ENCODE measurements around the gene DYRK1B. TPM values are rescaled to one million over a fixed set of nuclear protein-coding genes. Genes with fewer than 3 reads are reported as not detected.

The DYRK1B gene
- total RNA-seq, result 38.8 and 41.6 TPM in 2 replicates

DNA sequence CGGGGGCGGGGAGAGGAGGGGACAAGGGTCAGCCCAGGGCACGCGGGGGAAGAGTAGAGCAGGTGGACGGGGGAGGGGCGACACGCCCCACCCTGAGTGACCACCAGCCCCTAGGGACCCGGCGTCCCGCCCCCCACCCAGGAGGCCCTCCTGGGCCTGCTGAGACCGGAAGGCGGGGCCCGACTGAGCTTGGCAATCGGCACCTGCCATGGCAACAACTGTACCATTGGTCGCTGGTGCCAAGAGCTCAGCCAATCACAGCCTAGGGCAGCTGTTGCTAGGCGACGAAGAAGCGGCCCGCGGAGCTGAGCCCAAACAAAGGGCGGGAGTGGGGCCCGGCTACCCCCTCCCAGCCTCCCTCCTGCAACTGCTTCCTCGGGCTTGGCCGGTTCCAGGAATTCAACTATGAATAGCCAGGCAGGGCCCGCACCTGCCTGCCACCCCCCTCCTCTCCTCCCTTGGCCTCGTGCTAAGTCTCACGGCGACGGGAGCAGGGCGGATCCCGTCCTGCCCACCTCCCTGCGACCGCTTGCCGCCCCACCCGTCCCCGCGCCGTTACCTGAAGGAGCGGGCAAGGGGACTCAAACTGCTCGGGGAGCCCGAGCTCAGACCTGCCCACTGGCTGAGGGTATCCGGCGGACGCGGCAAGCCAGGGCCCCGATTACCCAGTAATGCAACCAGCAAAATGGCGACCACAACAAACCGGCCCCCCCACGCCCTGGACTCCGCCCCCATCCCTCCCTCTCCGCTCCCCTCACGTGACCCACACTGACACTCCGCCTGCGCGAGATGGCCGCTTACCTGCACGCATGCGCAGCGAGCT, at the start of gene DYRK1B:
TSS of gene DYRK1B (minus strand) at position 699 of the 823 bp plus-strand sequence. CDS start 2,295 bp downstream, outside the sequence.

DNA sequence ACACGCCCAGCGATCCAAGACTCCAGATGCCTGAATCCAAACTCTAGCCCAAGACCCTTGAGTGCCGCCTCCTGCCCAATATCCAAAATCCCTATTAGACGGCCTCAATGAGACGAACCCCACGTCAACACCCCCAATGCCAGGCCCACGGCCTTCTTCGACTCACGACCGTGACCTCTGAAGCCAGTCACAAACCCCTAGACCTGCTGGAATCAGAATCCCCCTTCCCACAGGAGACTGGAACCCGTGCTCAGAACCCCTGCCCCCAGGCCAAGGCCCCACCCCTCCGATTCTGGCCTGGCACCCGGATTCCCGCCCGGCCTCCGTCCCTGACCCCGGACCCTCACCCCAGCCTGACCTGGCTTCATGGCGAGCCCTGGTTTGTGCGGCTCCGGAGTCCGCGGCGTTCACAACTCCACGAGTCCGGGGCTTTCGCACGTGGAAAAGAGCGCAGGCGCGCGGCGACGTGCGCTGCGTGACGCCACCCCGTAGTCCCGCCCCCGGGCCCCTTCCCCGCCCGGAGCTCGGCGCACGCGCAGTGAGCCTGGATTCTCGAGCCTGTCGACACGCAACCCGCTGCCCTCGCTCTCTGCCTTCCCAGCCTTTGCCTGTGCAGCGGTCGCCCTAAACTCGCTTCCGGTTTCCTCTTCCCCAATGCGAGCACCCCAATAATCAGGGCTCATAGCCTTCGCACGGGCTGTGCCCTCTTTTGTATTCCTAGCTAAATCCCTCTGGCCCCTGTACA, 12.1 kb upstream of the DYRK1B start, which contains the start of gene FBL:
TSS of gene FBL (minus strand) at position 447 of the 745 bp plus-strand sequence. CDS start at position 368, 79 bp downstream.

GRCh38 chr19:39778763-39779162, 55.2 kb downstream of the DYRK1B start, which contains the start of gene LEUTX:
Gene LEUTX (plus strand): TSS chr19:39778854. CDS start chr19:39778921, 67 bp downstream.

Small RNA genes lying within 50 kb of the gene (small RNA-seq; reads per million reads assigned to genes)
- not detected for gene MIR6719

Other genes starting within 250 kb of the DYRK1B start
- not detected in 2 replicates for gene LGALS13, start 231.6 kb downstream of the DYRK1B start, total RNA-seq
- gene LGALS16, start 178.2 kb downstream of the DYRK1B start, total RNA-seq, result not detected in 2 replicates
- gene LGALS14, start 129.7 kb downstream of the DYRK1B start, total RNA-seq, result not detected in 2 replicates
- gene CLC, start 96.1 kb downstream of the DYRK1B start, total RNA-seq, result not detected in 2 replicates
- not detected in 2 replicates for gene LEUTX, start 55.3 kb downstream of the DYRK1B start, total RNA-seq
- gene FBL, start 12.2 kb upstream of the DYRK1B start, total RNA-seq, result 101 and 123 TPM in 2 replicates
- gene FCGBP, start 100.5 kb upstream of the DYRK1B start, total RNA-seq, result 0.22 and 0.79 TPM in 2 replicates
- gene PSMC4, start 137.0 kb upstream of the DYRK1B start, total RNA-seq, result 70.3 and 181 TPM in 2 replicates
- 0.54 and 3.1 TPM in 2 replicates for gene ZNF546, start 162.9 kb upstream of the DYRK1B start, total RNA-seq
- gene ZNF780B, start 222.1 kb upstream of the DYRK1B start, total RNA-seq, result 8.9 and 14.1 TPM in 2 replicates

All from placental epithelial cell (primary cell).